ENCODE data around the gene FTO.

FTO gene

DNA sequence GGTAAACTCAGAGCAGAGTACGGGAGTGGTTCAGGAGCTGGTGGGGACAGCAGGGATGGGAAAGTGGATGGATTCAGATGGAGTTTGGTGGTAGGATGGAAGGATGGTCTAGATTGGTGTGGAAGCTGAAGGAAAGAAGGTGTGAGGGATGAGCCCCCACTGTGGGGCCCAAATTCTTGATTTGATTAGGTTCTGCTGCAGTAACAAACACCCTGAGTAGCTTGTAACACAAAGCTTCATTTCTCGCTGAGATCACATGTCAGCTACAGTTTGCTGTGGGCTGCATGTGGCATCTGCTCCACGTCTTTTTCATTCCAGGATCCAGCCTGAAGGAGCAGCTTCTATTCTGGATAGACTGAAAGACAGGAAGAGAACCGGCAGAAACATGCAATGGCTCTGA, 438.8 kb downstream of the FTO start:
- H3K9ac ChIP-seq (ENCODE audit: low read length), result no peak overlapping the region
- no peaks in the 10 kb centered on the region for H3K9me2 ChIP-seq (replicated peaks; ENCODE audit: insufficient read depth, low read length)
- no peak for TF ChIP-seq EZH2phosphoT487 (conservative IDR thresholded peaks at IDR 0.05; ENCODE audit: low read length)
- TF ChIP-seq, protein P1, sequence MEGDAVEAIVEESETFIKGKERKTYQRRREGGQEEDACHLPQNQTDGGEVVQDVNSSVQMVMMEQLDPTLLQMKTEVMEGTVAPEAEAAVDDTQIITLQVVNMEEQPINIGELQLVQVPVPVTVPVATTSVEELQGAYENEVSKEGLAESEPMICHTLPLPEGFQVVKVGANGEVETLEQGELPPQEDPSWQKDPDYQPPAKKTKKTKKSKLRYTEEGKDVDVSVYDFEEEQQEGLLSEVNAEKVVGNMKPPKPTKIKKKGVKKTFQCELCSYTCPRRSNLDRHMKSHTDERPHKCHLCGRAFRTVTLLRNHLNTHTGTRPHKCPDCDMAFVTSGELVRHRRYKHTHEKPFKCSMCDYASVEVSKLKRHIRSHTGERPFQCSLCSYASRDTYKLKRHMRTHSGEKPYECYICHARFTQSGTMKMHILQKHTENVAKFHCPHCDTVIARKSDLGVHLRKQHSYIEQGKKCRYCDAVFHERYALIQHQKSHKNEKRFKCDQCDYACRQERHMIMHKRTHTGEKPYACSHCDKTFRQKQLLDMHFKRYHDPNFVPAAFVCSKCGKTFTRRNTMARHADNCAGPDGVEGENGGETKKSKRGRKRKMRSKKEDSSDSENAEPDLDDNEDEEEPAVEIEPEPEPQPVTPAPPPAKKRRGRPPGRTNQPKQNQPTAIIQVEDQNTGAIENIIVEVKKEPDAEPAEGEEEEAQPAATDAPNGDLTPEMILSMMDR (IDR thresholded peaks at IDR 0.05; ENCODE audit: insufficient read depth, low read length, poor library complexity, severe bottlenecking), result no peak
- no peak overlapping the region for H3K4me3 ChIP-seq (ENCODE audit: insufficient read depth, low read length, poor library complexity, severe bottlenecking)
- no peaks in the 10 kb centered on the region for H3K9me3 ChIP-seq (ENCODE audit: insufficient read depth, low read length)
- H2AFZ ChIP-seq (ENCODE audit: low read depth, low read length, severe bottlenecking), result no peak overlapping the region
- no peaks in the 10 kb centered on the region for H3K36me3 ChIP-seq (ENCODE audit: low read length)
- no peak overlapping the region for H3K4me2 ChIP-seq (ENCODE audit: low read depth, low read length, poor library complexity, severe bottlenecking)
- H3K27ac ChIP-seq (ENCODE audit: low read depth, low read length), result no peak overlapping the region
- no peaks in the 10 kb centered on the region for H3K79me2 ChIP-seq (ENCODE audit: insufficient read depth, low read length)
- no peaks in the 10 kb centered on the region; the same call in 1 of the 2 replicates for H3K27me3 ChIP-seq (ENCODE audit: low read length)
- H4K20me1 ChIP-seq (ENCODE audit: low read depth, low read length), result no peaks in the 10 kb centered on the region
- no peaks in the 10 kb centered on the region for H3F3A ChIP-seq (ENCODE audit: insufficient read depth)

DNA sequence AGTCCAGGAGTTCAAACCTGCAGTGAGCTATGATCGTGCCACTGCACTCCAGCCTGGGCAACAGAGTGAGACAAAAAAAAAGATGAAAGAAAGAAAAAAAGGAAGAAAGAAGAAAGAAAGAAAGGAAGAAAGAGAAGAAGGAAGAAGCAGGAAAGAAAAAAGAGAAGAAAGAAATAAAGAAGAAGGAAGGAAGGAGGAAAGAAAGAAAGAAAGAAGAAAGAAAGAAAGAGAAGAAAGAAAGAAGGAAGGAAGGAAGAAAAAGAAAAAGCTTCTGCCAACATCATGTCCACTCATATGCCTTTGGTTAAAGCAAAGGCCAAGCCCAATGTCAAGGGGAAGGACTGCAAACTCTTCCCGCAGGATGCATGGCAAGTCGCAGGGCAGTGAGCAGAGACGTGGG, 439.5 kb downstream of the FTO start:
- no peak overlapping the region for H3K4me2 ChIP-seq (ENCODE audit: low read depth, low read length, poor library complexity, severe bottlenecking)
- no peaks in the 10 kb centered on the region for H3K9me3 ChIP-seq (ENCODE audit: insufficient read depth, low read length)
- H3K79me2 ChIP-seq (ENCODE audit: insufficient read depth, low read length), result no peaks in the 10 kb centered on the region
- no peaks in the 10 kb centered on the region for H4K20me1 ChIP-seq (ENCODE audit: low read depth, low read length)
- no peaks in the 10 kb centered on the region for H3F3A ChIP-seq (ENCODE audit: insufficient read depth)
- H2AFZ ChIP-seq (ENCODE audit: low read depth, low read length, severe bottlenecking), result no peak overlapping the region
- H3K4me3 ChIP-seq (ENCODE audit: insufficient read depth, low read length, poor library complexity, severe bottlenecking), result no peak overlapping the region
- no peak overlapping the region for H3K9ac ChIP-seq (ENCODE audit: low read length)
- H3K27ac ChIP-seq (ENCODE audit: low read depth, low read length), result no peak overlapping the region
- no peaks in the 10 kb centered on the region for H3K9me2 ChIP-seq (replicated peaks; ENCODE audit: insufficient read depth, low read length)
- H3K27me3 ChIP-seq (ENCODE audit: low read length), result no peaks in the 10 kb centered on the region; the same call in 1 of the 2 replicates
- no peak for TF ChIP-seq EZH2phosphoT487 (conservative IDR thresholded peaks at IDR 0.05; ENCODE audit: low read length)
- TF ChIP-seq, protein P1 (IDR thresholded peaks at IDR 0.05; ENCODE audit: insufficient read depth, low read length, poor library complexity, severe bottlenecking), result no peak
- no peaks in the 10 kb centered on the region for H3K36me3 ChIP-seq (ENCODE audit: low read length)

DNA sequence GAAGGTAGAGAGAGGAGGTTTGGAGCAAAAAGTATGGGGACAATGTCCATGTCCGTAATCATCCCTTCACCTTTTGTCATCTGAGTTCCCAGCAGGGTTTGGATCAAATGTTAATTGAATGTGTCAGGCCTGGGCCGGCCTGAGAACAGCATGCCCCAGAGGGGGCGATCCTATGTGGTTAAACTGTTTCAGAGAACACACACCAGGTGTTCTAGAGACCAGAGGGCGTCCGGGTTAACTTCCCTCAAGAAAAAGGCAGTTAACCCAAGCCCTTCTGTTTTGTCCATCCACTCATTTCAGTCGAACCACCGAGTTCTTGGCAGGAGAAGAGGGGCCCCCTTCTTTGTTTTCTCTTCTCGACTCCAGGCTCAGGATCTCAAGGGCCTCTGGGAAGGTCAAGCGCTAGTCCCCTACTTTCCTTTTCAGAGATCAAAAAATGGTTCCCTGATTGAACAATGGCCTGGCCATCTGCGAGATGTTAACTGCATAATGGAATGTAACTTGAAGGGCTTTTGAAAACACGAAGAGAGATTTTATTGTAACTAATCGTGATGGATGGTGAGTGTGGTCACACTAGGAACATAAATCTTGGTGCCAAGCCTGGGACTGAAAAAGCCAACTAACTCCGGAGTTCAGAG, 440.1 kb downstream of the FTO start:
- H3K4me3 ChIP-seq (ENCODE audit: insufficient read depth, low read length, poor library complexity, severe bottlenecking), result no peak overlapping the region
- H3K79me2 ChIP-seq (ENCODE audit: insufficient read depth, low read length), result no peaks in the 10 kb centered on the region
- no peak overlapping the region for H2AFZ ChIP-seq (ENCODE audit: low read depth, low read length, severe bottlenecking)
- H3K9me2 ChIP-seq (replicated peaks; ENCODE audit: insufficient read depth, low read length), result no peaks in the 10 kb centered on the region
- no peak for TF ChIP-seq EZH2phosphoT487 (conservative IDR thresholded peaks at IDR 0.05; ENCODE audit: low read length)
- TF ChIP-seq, protein P1 (IDR thresholded peaks at IDR 0.05; ENCODE audit: insufficient read depth, low read length, poor library complexity, severe bottlenecking), result no peak
- H3K27ac ChIP-seq (ENCODE audit: low read depth, low read length), result no peak overlapping the region
- no peaks in the 10 kb centered on the region for H3K36me3 ChIP-seq (ENCODE audit: low read length)
- no peaks in the 10 kb centered on the region for H3K9me3 ChIP-seq (ENCODE audit: insufficient read depth, low read length)
- H3K4me2 ChIP-seq (ENCODE audit: low read depth, low read length, poor library complexity, severe bottlenecking), result no peak overlapping the region
- H3K9ac ChIP-seq (ENCODE audit: low read length), result no peak overlapping the region
- H3K27me3 ChIP-seq (ENCODE audit: low read length), result no peaks in the 10 kb centered on the region; the same call in 1 of the 2 replicates
- no peaks in the 10 kb centered on the region for H3F3A ChIP-seq (ENCODE audit: insufficient read depth)
- H4K20me1 ChIP-seq (ENCODE audit: low read depth, low read length), result no peaks in the 10 kb centered on the region
